Coronary artery (tissue), 2 donors: ENCODE measurements around the gene MTMR10.

Experiments
- DNase-seq: peaks from one replicate; pipeline ENCODE4 v3.0.0-alpha.2; 2017; ENCODE audit warnings: low spot score
- H3K27ac ChIP-seq, 2 donors: fragments of 200-600 bp; sonication (generic); one replicate each; pipeline ENCODE4 v1.5.1; 2016 to 2019
- H3K4me3 ChIP-seq: fragments of 200-600 bp; sonication (generic); 2 replicates; pipeline ENCODE4 v1.5.1; 2016; ENCODE audit warnings: mild to moderate bottlenecking, moderate library complexity
- TF ChIP-seq, protein P1 (sequence below): fragments of 200-600 bp; sonication (generic); IDR thresholded peaks from one replicate; pipeline ENCODE4 v1.5.1; 2019; ENCODE audit warnings: antibody characterized with exemption

Gene MTMR10

GRCh38 chr15:30962079-30962478 is 29.3 kb downstream of the MTMR10 start:
- DNase-seq, result no peak
- TF ChIP-seq, protein P1, sequence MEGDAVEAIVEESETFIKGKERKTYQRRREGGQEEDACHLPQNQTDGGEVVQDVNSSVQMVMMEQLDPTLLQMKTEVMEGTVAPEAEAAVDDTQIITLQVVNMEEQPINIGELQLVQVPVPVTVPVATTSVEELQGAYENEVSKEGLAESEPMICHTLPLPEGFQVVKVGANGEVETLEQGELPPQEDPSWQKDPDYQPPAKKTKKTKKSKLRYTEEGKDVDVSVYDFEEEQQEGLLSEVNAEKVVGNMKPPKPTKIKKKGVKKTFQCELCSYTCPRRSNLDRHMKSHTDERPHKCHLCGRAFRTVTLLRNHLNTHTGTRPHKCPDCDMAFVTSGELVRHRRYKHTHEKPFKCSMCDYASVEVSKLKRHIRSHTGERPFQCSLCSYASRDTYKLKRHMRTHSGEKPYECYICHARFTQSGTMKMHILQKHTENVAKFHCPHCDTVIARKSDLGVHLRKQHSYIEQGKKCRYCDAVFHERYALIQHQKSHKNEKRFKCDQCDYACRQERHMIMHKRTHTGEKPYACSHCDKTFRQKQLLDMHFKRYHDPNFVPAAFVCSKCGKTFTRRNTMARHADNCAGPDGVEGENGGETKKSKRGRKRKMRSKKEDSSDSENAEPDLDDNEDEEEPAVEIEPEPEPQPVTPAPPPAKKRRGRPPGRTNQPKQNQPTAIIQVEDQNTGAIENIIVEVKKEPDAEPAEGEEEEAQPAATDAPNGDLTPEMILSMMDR, result no peak
- H3K27ac ChIP-seq, result no peak overlapping the region
- H3K4me3 ChIP-seq, result no peak overlapping the region

GRCh38 chr15:30958219-30958618 is 33.2 kb downstream of the MTMR10 start:
- Histone ChIP-seq H3K27ac (no peak overlapping the region), H3K4me3 (no peak overlapping the region)
- TF ChIP-seq, protein P1, result no peak
- no peak for DNase-seq

DNA sequence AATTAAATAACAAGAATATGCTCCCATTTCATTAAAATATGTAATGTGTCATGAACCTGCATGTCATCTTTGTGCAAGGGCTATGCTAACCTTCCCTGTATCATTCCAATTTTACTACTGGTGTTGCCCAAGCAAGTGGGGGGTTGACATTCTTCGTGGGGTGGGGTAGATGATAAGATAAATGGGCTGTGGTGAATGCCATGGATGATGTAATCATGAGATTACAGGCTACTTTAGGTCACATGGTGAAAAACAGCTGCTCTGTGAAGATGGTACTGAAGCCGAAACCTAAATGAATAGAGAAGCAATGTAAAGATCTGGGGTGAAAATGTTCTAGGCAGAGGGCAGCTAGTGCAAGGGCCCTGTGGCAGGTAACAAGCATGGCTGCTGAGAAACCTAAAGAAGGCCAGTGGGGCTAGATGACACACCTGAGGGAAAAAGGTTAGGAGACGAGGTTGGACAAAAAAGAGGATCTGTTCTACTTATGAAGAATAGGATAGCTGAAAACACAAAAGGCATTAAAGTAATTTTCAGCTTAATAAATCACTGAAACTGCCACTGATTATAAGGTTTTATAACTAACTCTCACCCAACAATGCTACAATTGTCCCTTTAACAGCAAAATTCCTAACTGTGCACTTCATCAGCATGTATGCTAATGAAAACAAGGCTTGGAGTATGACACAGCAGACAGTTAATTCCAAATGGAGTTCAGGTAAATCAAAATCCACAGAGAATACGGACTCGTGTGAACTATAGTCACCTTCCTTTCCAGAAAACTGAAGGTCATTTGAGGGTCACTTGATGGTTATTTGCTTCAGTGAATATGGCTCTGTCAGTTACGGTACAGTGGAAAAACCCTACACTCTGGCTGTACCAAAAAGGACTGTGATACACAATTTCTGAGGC is 35.0 kb downstream of the MTMR10 start:
- TF ChIP-seq, protein P1, result no peak
- no peak overlapping the region for H3K4me3 ChIP-seq
- no peak overlapping the region for H3K27ac ChIP-seq
- no peak for DNase-seq

- TF ChIP-seq, protein P1, result no peak
- DNase-seq, result no peak
- H3K27ac ChIP-seq, result no peak overlapping the region
- H3K4me3 ChIP-seq, result no peak overlapping the region
Measured at GRCh38 chr15:30954674-30955073, 36.8 kb downstream of the MTMR10 start.

GRCh38 chr15:30953731-30954378 is 37.6 kb downstream of the MTMR10 start:
- TF ChIP-seq, protein P1, result no peak
- Histone ChIP-seq H3K4me3 (no peak overlapping the region), H3K27ac (peak overlapping the region in 1 of 2 donors; percentile 7)
- DNase-seq, result no peak

GRCh38 chr15:30953183-30953582 is 38.2 kb downstream of the MTMR10 start:
- Histone ChIP-seq H3K27ac (no peak overlapping the region), H3K4me3 (no peak overlapping the region)
- DNase-seq, result no peak
- TF ChIP-seq, protein P1, result no peak
